HG03558 (cell line): Measurements from ENCODE around the gene CDK11B.

Experiments
- ATAC-seq: cut with Tn5 transposase; IDR thresholded peaks from one replicate; pipeline ENCODE4 v1.9.1; 2021; ENCODE audit warnings: moderate number of reproducible peaks; ENCODE audit not compliant: unreplicated experiment; ENCODE audit errors: extremely low read depth

The CDK11B gene

GRCh38 chr1:1629430-1630190 lies 29.2 kb downstream of the CDK11B start:
- ATAC-seq: no peak

GRCh38 chr1:1628754-1629429 lies 29.9 kb downstream of the CDK11B start:
- no peak for ATAC-seq

DNA sequence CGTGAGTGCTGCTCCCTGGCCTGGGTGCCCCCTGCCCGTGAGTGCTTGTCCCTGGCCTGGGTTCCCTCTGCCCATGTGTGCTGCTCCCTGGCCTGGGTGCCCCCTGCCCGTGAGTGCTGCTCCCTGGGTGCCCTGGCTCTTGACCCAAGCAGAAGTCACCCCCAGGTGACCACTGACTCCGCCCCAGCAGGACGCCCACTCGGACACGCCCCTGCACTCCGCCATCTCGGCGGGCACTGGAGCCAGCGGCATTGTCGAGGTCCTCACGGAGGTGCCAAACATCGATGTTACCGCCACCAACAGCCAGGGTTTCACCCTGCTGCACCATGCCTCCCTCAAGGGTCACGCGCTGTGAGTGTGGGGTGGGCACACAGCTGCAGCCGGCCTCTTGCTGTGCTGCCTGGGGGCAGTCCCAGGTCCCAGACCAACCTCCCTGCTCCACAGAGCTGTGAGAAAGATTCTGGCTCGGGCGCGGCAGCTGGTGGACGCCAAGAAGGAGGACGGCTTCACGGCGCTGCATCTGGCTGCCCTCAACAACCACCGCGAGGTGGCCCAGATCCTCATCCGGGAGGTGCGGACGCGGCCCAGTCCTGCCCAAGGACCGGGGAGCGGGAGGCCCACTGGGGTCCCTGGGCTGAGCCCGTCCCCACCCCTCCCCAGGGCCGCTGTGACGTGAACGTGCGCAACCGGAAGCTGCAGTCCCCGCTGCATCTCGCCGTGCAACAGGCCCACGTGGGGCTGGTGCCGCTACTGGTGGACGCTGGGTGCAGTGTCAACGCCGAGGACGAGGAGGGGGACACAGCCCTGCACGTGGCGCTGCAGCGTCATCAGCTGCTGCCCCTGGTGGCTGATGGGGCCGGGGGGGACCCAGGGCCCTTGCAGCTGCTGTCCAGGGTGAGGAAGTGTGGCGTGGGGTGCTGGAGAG lies 30.7 kb downstream of the CDK11B start:
- no peak for ATAC-seq

- ATAC-seq: no peak
These were observed 31.5 kb downstream of the CDK11B start for GRCh38 chr1:1627261-1627828.

DNA sequence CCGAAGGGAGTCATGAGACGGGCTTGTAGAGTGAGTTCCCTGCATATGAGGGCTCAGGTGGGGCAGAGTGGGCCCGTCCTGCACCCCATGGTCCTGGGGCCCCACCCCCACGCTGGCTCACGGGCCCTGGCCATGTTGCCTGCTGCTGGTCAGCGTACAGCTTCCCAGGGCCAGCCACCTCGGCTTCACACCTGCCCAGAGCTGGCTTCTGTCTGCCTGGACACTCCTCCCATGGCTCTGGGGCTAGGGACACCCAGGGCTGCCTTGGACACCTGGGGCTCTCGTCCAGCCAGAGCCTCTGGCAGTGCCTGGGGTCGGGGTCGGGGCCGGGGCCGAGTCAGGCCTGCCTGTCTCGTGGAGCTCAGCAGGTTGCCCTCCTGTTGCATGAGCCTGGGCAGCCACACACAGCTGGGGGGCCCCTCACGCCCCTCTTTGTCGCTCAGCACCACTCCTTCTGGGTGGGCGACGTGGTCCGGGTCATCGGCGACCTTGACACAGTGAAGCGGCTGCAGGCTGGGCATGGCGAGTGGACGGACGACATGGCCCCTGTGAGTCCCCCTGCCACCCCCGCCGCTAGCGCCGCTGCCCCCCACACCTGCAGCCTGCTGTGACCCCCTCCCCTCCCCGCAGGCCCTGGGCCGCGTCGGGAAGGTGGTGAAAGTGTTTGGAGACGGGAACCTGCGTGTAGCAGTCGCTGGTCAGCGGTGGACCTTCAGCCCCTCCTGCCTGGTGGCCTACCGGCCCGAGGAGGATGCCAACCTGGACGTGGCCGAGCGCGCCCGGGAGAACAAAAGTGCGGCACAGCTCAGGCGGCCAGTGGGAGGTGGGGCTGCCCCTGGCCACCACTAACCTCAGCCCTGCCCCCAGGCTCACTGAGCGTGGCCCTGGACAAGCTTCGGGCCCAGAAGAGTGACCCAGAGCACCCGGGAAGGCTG lies 32.3 kb downstream of the CDK11B start:
- no peak for ATAC-seq

- no peak for ATAC-seq
These were observed 33.0 kb downstream of the CDK11B start for GRCh38 chr1:1625824-1626206.

DNA sequence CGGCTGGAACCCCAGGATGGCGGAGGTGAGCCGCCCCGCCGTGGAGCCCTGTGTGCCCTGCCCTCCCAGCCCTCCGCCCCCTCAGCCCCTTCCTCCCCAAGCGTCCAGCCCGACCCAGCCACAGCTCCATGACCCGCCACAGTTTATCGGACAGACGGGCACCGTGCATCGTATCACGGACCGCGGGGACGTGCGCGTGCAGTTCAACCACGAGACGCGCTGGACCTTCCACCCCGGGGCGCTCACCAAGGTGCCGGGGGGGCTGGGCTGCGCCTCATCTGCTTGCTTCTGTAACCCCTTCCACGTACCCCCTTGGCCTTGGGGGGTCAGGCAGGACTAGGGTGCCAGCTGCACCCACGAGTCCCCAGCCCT lies 33.4 kb downstream of the CDK11B start:
- ATAC-seq: no peak

DNA sequence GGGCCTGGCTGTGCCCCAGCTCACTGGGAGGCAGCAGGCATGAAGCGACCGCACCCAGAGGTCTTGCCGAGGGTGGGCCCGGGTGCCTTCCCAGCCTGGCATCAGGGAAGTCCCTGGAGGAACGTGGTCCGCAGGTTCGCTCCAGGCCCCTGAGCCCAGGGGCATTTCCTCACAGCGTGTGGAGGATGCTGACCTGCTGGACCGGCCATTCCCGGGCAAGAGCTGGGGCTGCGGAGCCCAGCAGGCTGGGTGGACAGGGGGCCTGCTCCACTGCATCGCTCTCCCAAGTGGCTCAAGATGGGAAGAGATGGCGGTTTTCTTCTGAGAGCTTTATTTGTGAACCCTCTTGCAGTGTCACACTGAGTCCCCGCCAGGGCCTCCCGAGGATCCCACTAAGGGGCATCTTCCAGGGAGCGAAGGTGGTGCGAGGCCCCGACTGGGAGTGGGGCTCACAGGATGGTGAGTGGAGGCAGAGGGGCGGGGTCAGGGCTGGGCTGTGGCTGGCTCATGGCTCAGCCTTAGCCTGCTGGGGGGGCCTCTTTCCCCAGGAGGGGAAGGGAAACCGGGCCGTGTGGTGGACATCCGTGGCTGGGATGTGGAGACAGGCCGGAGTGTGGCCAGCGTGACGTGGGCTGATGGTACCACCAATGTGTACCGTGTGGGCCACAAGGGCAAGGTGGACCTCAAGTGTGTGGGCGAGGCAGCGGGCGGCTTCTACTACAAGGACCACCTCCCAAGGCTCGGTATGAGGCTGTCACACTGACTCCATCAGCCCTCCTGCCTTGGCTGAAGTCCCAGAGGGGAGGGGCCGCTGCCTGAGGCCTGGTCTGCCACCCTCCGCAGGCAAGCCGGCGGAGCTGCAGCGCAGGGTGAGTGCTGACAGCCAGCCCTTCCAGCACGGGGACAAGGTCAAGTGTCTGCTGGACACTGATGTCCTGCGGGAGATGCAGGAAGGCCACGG lies 34.1 kb downstream of the CDK11B start:
- no peak for ATAC-seq

DNA sequence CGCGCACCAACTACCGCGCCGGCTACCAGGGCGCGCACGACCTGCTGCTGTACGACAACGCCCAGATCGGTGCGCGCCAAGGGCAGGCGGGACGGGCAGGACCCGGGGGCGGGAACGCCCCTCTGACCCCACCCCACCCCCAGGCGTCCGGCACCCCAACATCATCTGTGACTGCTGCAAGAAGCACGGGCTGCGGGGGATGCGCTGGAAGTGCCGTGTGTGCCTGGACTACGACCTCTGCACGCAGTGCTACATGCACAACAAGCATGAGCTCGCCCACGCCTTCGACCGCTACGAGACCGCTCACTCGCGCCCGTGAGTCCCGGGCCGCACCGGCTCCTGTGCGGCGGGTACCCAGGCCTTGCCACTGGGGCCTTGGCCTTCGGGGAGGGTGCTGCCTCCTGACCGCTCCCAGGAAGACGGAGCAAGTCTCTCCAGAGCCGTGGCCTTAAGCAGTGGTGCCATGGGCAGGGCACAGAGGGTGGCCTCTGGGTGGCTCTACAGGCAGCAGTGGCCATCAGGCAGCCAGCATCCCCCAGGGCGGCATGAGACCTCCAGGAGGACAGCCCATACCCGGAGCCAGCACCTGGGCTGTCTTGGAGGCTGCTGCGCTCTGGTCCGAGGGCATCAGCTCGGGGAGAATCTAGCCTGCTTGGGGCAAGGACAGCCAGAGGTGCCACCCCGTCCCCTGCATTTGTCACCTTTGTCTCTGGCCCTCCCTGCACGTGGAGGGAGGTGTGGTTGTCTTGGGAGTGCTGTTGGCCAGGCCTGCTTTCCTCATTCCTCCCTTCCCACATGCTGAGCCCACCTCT lies 35.0 kb downstream of the CDK11B start:
- no peak for ATAC-seq

- no peak for ATAC-seq
These were observed 35.6 kb downstream of the CDK11B start for GRCh38 chr1:1623181-1623630.

DNA sequence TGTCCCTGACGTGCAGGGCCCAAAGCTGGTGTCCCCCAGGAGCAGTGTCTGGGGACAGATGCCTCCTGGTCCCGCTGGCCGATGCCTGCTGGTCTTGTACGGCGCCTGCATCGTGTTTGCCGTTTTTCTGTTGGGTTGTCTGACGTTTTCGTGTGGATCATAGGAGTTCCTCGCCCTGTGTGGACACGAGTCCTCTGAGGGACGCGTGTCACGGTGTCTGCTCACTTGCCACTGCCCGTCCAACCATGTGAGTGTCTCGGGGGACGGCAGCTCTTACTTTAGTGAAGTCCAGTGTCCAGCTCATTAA lies 36.1 kb downstream of the CDK11B start:
- ATAC-seq: no peak

- no peak for ATAC-seq
These were observed 36.6 kb downstream of the CDK11B start for GRCh38 chr1:1622010-1622787.

- ATAC-seq: no peak
These were observed 37.4 kb downstream of the CDK11B start for GRCh38 chr1:1621173-1622009.

DNA sequence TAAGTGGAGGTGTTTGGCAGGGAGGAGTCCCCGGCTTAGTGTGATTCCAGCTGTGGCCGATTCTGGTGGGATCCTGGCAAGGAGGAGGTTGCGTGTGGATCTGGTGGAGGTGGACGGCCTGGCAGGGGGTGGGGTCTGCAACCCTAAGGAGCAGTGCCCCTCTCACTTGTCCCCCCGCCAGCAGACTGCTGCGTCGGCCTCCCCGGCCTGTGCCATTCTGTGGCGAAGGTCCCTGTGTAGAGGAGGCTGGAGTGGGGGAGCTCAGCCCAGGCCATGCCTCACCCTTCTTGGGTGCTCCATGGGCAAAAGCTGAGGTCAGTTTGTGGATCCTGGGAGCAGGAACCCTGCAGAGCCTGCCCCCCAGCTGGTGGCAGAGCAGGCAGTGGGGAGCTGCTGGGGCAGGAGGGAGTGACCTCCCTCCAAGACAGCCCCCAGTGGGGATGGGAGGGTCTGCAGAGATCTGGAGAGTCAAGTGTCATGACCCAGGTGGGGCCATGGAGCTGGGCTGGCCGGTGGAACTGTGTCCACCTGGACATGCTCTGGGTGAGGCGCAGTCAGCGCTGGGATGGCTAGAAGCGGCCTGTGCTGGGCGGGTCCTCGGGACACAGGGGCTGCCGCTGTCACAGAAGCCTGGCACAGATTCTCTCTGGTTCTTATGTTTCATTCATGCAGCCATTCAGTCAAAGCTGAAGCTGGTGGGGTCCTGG lies 38.2 kb downstream of the CDK11B start:
- ATAC-seq: no peak

- no peak for ATAC-seq
These were observed 38.9 kb downstream of the CDK11B start for GRCh38 chr1:1619917-1620361.
